Caco-2 (cell line): Measurements from ENCODE around the gene MREG. TPM values are rescaled to one million over a fixed set of nuclear protein-coding genes. Genes with fewer than 3 reads are reported as not detected.

Experiments used
- BruUV-seq: library from RNA; stranded (reverse); fragments of 400-500 nt; replicated peaks from 2 replicates; lab custom pipeline; 2021; lab: Mats Ljungman, UMichigan
- CTCF ChIA-PET: fragments of 300-600 bp; sonication (Branson Sonifier 250); formaldehyde crosslinking; loops from one replicate; lab custom pipeline; 2022; ENCODE audit warnings: antibody characterized with exemption; lab: Charles Lee
- POLR2A ChIA-PET: fragments of 300-600 bp; sonication (Branson Sonifier 250); formaldehyde crosslinking; loops from one replicate; lab custom pipeline; 2022; ENCODE audit warnings: antibody characterized with exemption; lab: Charles Lee
- DNase-seq, 2 experiments: peaks; one replicate each; pipeline versions ENCODE4 v3.0.0 to v3.0.0-alpha.2; 2020 to 2022
- H3K27me3 ChIP-seq: replicated peaks from 2 replicates; pipeline ENCODE4 v1.6.0; 2011; ENCODE audit warnings: low read length; ENCODE audit not compliant: control insufficient read depth, insufficient read depth
- H3K36me3 ChIP-seq: 2 replicates; pipeline ENCODE4 v1.5.1; 2011; ENCODE audit warnings: low read length; ENCODE audit not compliant: control insufficient read depth, insufficient read depth
- H3K4me1 ChIP-seq: fragments of 250-450 bp; sonication (Bioruptor Pico); 2 replicates; pipeline ENCODE4 v1.5.1; 2020; ENCODE audit warnings: mild to moderate bottlenecking
- H3K4me3 ChIP-seq: 2 replicates; pipeline ENCODE4 v1.5.1; 2011; ENCODE audit warnings: low read depth, mild to moderate bottlenecking, control low read depth, low read length
- H3K9me3 ChIP-seq: fragments of 250-450 bp; sonication (Bioruptor Pico); 2 replicates; pipeline ENCODE4 v1.5.1; 2020; ENCODE audit warnings: mild to moderate bottlenecking, moderate library complexity
- H3K27ac Mint-ChIP-seq: one replicate; pipeline ENCODE4 v1.8.0; 2022; ENCODE audit warnings: mixed read lengths; ENCODE audit not compliant: unreplicated experiment
- H3K27me3 Mint-ChIP-seq: one replicate; pipeline ENCODE4 v1.8.0; 2022; ENCODE audit warnings: mixed read lengths; ENCODE audit not compliant: insufficient read depth, unreplicated experiment
- H3K36me3 Mint-ChIP-seq: one replicate; pipeline ENCODE4 v1.8.0; 2022; ENCODE audit warnings: mild to moderate bottlenecking, mixed read lengths; ENCODE audit not compliant: insufficient read depth, unreplicated experiment
- H3K4me1 Mint-ChIP-seq: one replicate; pipeline ENCODE4 v1.8.0; 2022; ENCODE audit warnings: low read depth, mixed read lengths; ENCODE audit not compliant: unreplicated experiment
- H3K4me3 Mint-ChIP-seq: one replicate; pipeline ENCODE4 v1.8.0; 2022; ENCODE audit warnings: mild to moderate bottlenecking, moderate library complexity, mixed read lengths; ENCODE audit not compliant: unreplicated experiment
- H3K9me3 Mint-ChIP-seq: one replicate; pipeline ENCODE4 v1.8.0; 2022; ENCODE audit warnings: mixed read lengths; ENCODE audit not compliant: unreplicated experiment
- intact Hi-C: fragments of 100-400 bp; cut with micrococcal nuclease; formaldehyde crosslinking; loops from one replicate; pipeline ENCODE4 v1.10.0; 2022; ENCODE audit not compliant: unreplicated experiment
- total RNA-seq: library from RNA; stranded (reverse); gene quantifications from 2 replicates; pipeline ENCODE4 v1.2.3, GENCODE V29; 2022
- TF ChIP-seq, protein P1 (sequence below), 2 experiments: fragments of 200-600 bp in 1 of 2; IDR thresholded peaks; 1 replicate in 1 of 2; 2 replicates in 1 of 2; pipeline versions ENCODE4 v1.5.1 to v1.8.0; 2011 to 2022; ENCODE audit warnings: antibody characterized with exemption in 1 of 2, control low read depth in 1 of 2, inconsistent platforms in 1 of 2, low read depth in 1 of 2, low read length in 1 of 2, mild to moderate bottlenecking in 1 of 2, moderate library complexity in 1 of 2; ENCODE audit not compliant: insufficient read depth in 1 of 2, severe bottlenecking in 1 of 2, unreplicated experiment in 1 of 2

Gene MREG
- total RNA-seq, 1 experiment from 2014 or later, result 43.8 TPM

DNA sequence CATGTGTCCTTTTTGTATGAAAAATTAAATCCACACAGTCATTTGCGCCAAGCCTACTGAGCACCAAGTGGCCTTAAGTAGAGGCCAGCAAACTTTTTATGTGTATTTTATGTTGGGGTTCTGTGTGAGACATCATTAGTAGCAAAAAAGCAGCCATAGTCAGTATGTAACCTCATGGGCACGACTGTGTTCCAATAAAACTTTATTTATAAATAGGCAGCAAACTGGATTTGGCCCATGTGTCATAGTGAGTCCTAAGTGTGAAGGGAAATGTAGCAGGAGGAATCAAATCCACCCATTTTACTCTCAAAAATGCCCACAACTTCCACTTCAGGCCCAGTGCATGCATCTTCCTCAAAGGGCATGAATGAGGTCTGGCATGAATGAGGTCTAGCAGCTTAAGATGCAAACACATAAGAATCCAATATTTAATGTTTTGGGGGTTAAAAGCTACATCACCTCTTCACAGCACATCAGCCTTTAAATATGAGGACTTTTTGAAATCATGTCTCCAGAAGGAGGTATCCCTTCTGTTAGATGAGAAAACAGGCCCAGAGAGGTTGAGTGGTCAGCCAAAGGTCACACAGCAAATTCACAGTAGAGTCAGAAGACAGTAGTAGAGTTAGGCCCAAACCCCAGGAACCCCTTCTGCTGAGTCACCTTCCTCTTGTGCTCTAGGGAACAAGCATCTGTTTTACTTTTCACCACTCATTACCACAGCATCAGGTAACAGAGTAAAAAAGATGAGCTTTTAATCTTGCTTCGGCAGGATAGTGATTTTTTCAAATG is 45.6 kb downstream of the MREG start:
- BruUV-seq, result no TSS peak
- CTCF ChIA-PET, result interaction anchor here (1.2 kb wide), 1 partner anchor 18 kb away, joined by 4 read pairs; no protein-coding TSS in a partner anchor
- H3K4me1 ChIP-seq, result no peaks in the 10 kb centered on the region
- DNase-seq, result no peak
- H3K4me3 ChIP-seq, result no peak overlapping the region
- H3K9me3 ChIP-seq, result no peaks in the 10 kb centered on the region
- Mint-ChIP-seq H3K27ac (no peak overlapping the region), H3K4me3 (no peak overlapping the region), H3K9me3 (no peaks in the 10 kb centered on the region), H3K36me3 (peaks cover 14% of the 10 kb centered on the region), H3K27me3 (no peaks in the 10 kb centered on the region), H3K4me1 (peaks cover 20% of the 10 kb centered on the region)
- intact Hi-C loops, result no loop called here
- no peaks in the 10 kb centered on the region for H3K27me3 ChIP-seq
- POLR2A ChIA-PET, result no interaction called here
- H3K36me3 ChIP-seq, result no peaks in the 10 kb centered on the region
- TF ChIP-seq, protein P1, sequence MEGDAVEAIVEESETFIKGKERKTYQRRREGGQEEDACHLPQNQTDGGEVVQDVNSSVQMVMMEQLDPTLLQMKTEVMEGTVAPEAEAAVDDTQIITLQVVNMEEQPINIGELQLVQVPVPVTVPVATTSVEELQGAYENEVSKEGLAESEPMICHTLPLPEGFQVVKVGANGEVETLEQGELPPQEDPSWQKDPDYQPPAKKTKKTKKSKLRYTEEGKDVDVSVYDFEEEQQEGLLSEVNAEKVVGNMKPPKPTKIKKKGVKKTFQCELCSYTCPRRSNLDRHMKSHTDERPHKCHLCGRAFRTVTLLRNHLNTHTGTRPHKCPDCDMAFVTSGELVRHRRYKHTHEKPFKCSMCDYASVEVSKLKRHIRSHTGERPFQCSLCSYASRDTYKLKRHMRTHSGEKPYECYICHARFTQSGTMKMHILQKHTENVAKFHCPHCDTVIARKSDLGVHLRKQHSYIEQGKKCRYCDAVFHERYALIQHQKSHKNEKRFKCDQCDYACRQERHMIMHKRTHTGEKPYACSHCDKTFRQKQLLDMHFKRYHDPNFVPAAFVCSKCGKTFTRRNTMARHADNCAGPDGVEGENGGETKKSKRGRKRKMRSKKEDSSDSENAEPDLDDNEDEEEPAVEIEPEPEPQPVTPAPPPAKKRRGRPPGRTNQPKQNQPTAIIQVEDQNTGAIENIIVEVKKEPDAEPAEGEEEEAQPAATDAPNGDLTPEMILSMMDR (IDR thresholded peaks at IDR 0.05; ENCODE audit: insufficient read depth in 1 of 2, low read depth in 1 of 2, low read length in 1 of 2, severe bottlenecking in 1 of 2, unreplicated experiment in 1 of 2), result no peak

DNA sequence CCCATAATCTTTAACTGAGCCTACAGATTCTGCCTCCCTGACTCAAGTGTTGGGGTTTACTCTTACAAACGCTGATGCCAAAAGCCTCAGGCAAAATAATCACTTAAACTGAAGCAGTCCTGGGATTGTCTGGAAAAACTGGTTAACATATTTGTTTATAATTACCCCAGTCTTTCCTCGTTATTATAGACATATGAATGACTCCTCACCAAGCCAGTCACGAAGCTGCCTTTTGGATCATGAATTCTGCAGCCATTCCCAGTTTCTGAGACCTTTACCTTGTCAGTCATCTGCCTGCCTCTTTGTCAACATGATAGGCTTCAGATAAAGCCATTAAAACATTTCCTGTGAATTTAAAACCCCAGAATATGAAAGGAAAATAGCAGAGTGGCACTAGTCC is 46.4 kb downstream of the MREG start:
- H3K36me3 ChIP-seq, result no peaks in the 10 kb centered on the region
- no peaks in the 10 kb centered on the region for H3K4me1 ChIP-seq
- H3K4me3 Mint-ChIP-seq, result no peak overlapping the region
- intact Hi-C loops, result no loop called here
- no peaks in the 10 kb centered on the region for H3K27me3 Mint-ChIP-seq
- TF ChIP-seq, protein P1 (IDR thresholded peaks at IDR 0.05; ENCODE audit: insufficient read depth in 1 of 2, low read depth in 1 of 2, low read length in 1 of 2, severe bottlenecking in 1 of 2, unreplicated experiment in 1 of 2), result no peak
- POLR2A ChIA-PET, result no interaction called here
- H3K9me3 Mint-ChIP-seq, result no peaks in the 10 kb centered on the region
- no peaks in the 10 kb centered on the region for H3K9me3 ChIP-seq
- H3K27ac Mint-ChIP-seq, result no peak overlapping the region
- no peak for DNase-seq
- no peak overlapping the region for H3K4me3 ChIP-seq
- peaks cover 20% of the 10 kb centered on the region for H3K4me1 Mint-ChIP-seq
- no peaks in the 10 kb centered on the region for H3K27me3 ChIP-seq
- H3K36me3 Mint-ChIP-seq, result peaks cover 19% of the 10 kb centered on the region
- CTCF ChIA-PET, result interaction anchor here (1.2 kb wide), 1 partner anchor 17 kb away, joined by 4 read pairs; no protein-coding TSS in a partner anchor
- BruUV-seq, result no TSS peak

DNA sequence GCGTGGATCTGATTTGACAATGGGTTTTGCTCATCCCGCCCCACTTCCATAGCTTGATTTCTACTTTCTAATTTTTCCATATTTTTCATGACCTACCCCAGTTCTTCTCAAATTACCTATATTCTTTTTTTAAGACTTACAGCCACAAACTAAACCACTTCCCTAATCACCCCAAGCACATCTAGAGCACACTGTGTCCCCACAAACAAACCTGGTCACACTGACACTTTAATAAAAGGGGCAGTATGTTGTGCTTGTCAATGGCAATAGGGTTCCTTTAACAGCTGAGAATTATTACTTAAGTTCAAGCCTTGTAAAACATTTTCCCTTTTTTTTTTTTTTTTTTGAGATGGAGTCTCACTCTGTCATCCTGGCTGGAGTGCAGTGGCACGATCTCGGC is 47.1 kb downstream of the MREG start:
- Mint-ChIP-seq H3K27ac (no peak overlapping the region), H3K36me3 (peaks cover 22% of the 10 kb centered on the region), H3K27me3 (no peaks in the 10 kb centered on the region), H3K9me3 (no peaks in the 10 kb centered on the region), H3K4me1 (peaks cover 14% of the 10 kb centered on the region), H3K4me3 (no peak overlapping the region)
- Histone ChIP-seq H3K4me1 (no peaks in the 10 kb centered on the region), H3K27me3 (no peaks in the 10 kb centered on the region), H3K9me3 (no peaks in the 10 kb centered on the region), H3K4me3 (no peak overlapping the region), H3K36me3 (no peaks in the 10 kb centered on the region; the same call in 1 of the 2 replicates)
- no TSS peak for BruUV-seq
- POLR2A ChIA-PET, result interaction anchor here (0.7 kb wide), 1 partner anchor 8 kb away, joined by 7 read pairs; no protein-coding TSS in a partner anchor
- CTCF ChIA-PET, result no interaction called here
- TF ChIP-seq, protein P1 (IDR thresholded peaks at IDR 0.05; ENCODE audit: insufficient read depth in 1 of 2, low read depth in 1 of 2, low read length in 1 of 2, severe bottlenecking in 1 of 2, unreplicated experiment in 1 of 2), result no peak
- intact Hi-C loops, result no loop called here
- no peak for DNase-seq
